Right atrium auricular region (tissue), 2 donors: ENCODE data around the gene HEPHL1. TPM values are rescaled to one million over a fixed set of nuclear protein-coding genes. Genes with fewer than 3 reads are reported as not detected.

Experiments used
- DNase-seq: peaks from one replicate; pipeline ENCODE4 v3.0.0-alpha.2; 2019; ENCODE audit warnings: low spot score
- H3K27ac ChIP-seq, 2 donors: fragments of 200-600 bp; sonication (generic); 1 replicate in 1 of 2; 2 replicates in 1 of 2; pipeline ENCODE4 v1.5.1; 2016 to 2019
- H3K27me3 ChIP-seq, 2 donors: fragments of 200-600 bp; sonication (generic); one replicate each; pipeline versions ENCODE4 v1.5.1 to v1.6.0; 2017 to 2019
- H3K36me3 ChIP-seq: fragments of 200-600 bp; sonication (generic); one replicate; pipeline ENCODE4 v1.5.1; 2016
- H3K4me1 ChIP-seq, 2 donors: fragments of 200-600 bp; sonication (generic); one replicate each; pipeline versions ENCODE4 v1.5.1 to v1.6.0; 2017 to 2019
- H3K4me3 ChIP-seq, 2 donors: fragments of 200-600 bp; sonication (generic); 1 replicate in 1 of 2; 2 replicates in 1 of 2; pipeline ENCODE4 v1.5.1; 2017 to 2019; ENCODE audit warnings: mild to moderate bottlenecking in 1 of 2, moderate library complexity in 1 of 2
- H3K9me3 ChIP-seq, 2 donors: fragments of 200-600 bp; sonication (generic); one replicate each; pipeline ENCODE4 v1.5.1; 2019
- total RNA-seq, 2 donors: library from RNA; depleted of rRNA; stranded (reverse); fragments of >200 nt; gene quantifications; one replicate each; pipeline ENCODE4 v1.1.0, GENCODE V29; 2016
- TF ChIP-seq, protein P1 (sequence below), 2 donors: fragments of 200-600 bp; sonication (generic); IDR thresholded peaks; one replicate each; pipeline ENCODE4 v1.5.1; 2019; ENCODE audit warnings: antibody characterized with exemption in 2 of 2

Gene HEPHL1
- total RNA-seq, 2 donors from 2014 or later, result not detected

- H3K36me3 ChIP-seq, result no peaks in the 10 kb centered on the region
- H3K4me1 ChIP-seq, result peaks cover 0 to 61% of the 10 kb centered on the region in 2 donors
Observed at GRCh38 chr11:94147433-94147845, 126.3 kb downstream of the HEPHL1 start.

GRCh38 chr11:94148189-94148588 lies 127.0 kb downstream of the HEPHL1 start:
- H3K27me3 ChIP-seq, result no peaks in the 10 kb centered on the region
- no peak overlapping the region for H3K4me3 ChIP-seq
- no peaks in the 10 kb centered on the region for H3K9me3 ChIP-seq
- H3K27ac ChIP-seq, result no peak overlapping the region
- peaks cover 0 to 66% of the 10 kb centered on the region in 2 donors for H3K4me1 ChIP-seq
- TF ChIP-seq, protein P1, sequence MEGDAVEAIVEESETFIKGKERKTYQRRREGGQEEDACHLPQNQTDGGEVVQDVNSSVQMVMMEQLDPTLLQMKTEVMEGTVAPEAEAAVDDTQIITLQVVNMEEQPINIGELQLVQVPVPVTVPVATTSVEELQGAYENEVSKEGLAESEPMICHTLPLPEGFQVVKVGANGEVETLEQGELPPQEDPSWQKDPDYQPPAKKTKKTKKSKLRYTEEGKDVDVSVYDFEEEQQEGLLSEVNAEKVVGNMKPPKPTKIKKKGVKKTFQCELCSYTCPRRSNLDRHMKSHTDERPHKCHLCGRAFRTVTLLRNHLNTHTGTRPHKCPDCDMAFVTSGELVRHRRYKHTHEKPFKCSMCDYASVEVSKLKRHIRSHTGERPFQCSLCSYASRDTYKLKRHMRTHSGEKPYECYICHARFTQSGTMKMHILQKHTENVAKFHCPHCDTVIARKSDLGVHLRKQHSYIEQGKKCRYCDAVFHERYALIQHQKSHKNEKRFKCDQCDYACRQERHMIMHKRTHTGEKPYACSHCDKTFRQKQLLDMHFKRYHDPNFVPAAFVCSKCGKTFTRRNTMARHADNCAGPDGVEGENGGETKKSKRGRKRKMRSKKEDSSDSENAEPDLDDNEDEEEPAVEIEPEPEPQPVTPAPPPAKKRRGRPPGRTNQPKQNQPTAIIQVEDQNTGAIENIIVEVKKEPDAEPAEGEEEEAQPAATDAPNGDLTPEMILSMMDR (IDR thresholded peaks at IDR 0.05), result no peak
- DNase-seq, result no peak
- H3K36me3 ChIP-seq, result no peaks in the 10 kb centered on the region

More at GRCh38 chr11:94147433-94147845, 126.3 kb downstream of the HEPHL1 start:
- Histone ChIP-seq H3K9me3 (no peaks in the 10 kb centered on the region), H3K27me3 (no peaks in the 10 kb centered on the region), H3K4me3 (no peak overlapping the region), H3K27ac (no peak overlapping the region)
- DNase-seq, result no peak
- TF ChIP-seq, protein P1 (IDR thresholded peaks at IDR 0.05), result no peak

- TF ChIP-seq, protein P1 (IDR thresholded peaks at IDR 0.05), result no peak
- Histone ChIP-seq H3K9me3 (no peaks in the 10 kb centered on the region), H3K27me3 (no peaks in the 10 kb centered on the region), H3K36me3 (no peaks in the 10 kb centered on the region), H3K27ac (no peak overlapping the region), H3K4me1 (peaks cover 0 to 69% of the 10 kb centered on the region in 2 donors), H3K4me3 (no peak overlapping the region)
- no peak for DNase-seq
Observed at GRCh38 chr11:94149431-94150017, 128.4 kb downstream of the HEPHL1 start.

DNA sequence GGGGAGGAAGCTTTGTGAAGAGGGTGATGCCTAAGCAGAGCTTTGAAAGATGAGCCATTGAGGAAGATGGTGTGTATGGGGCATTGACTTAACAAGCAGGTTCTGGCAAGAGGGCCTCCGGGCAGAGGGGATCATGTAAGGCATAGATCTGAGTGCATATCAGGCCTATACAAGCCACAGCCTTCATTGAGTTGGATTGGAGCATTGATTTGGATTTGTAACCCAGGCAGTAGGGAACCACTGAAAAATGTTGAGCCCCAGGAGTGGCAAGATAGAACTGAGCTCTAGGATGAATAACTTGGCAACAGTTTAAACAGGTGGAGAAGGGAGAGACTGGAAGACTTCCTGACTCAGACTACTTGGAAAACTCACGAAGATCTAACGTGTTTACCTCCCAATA lies 128.9 kb downstream of the HEPHL1 start:
- H3K36me3 ChIP-seq, result no peaks in the 10 kb centered on the region
- no peak for DNase-seq
- TF ChIP-seq, protein P1 (IDR thresholded peaks at IDR 0.05), result no peak
- no peaks in the 10 kb centered on the region for H3K27me3 ChIP-seq
- no peaks in the 10 kb centered on the region for H3K9me3 ChIP-seq
- peaks cover 0 to 68% of the 10 kb centered on the region in 2 donors for H3K4me1 ChIP-seq
- no peak overlapping the region for H3K4me3 ChIP-seq
- H3K27ac ChIP-seq, result no peak overlapping the region

DNA sequence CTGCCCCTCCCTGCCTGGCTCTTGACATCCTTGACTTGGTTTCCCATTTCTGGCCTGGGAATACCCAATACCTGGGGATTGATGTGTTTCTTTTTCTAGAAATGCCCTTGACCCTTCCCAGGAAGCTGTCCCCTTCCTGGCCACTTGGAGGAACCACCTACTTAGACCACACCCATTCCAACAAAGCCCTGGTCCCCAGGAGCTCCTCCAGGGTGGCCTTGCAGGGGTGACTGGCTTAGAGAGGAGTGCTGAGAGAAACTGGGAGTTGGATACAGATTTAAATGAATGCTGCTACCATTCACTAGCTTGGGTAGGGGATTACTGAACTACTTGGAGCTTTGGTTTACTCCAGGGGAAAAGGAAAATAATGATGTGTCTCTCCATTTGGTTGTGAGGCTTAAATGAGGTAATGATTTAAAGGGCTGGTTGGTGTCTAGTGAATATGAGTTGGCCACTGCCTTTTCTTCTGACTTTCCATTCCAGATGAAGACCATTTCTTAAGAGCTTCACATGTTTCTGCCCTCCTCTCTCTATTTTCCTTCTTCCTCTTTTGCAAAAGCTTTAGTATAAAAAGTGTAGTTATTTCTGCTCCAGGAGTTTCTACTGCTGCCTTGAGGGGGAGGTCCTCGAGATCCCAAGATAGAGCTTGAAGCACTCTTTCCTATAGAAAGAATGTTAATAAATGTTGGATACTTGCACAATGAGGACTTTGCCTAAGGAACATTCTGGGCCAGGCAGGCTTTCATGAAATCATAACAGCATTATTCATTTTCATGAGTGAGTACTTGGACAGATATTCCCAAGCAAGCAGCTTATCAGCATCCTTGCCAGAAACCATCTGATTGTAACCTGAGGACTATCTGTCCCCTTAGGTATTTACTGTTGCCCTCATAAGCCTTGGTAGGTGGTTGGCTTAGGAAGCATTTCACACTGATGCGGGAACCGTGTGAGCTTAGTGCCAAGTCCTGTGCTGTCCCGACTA lies 129.8 kb downstream of the HEPHL1 start:
- peak overlapping the region; percentile 64 to 65 for H3K27ac ChIP-seq
- peaks cover 0 to 59% of the 10 kb centered on the region in 2 donors for H3K4me1 ChIP-seq
- TF ChIP-seq, protein P1 (IDR thresholded peaks at IDR 0.05), result no peak

More for the DNA sequence above, 129.8 kb downstream of the HEPHL1 start:
- Histone ChIP-seq H3K9me3 (no peaks in the 10 kb centered on the region), H3K4me3 (no peak overlapping the region), H3K27me3 (no peaks in the 10 kb centered on the region), H3K36me3 (no peaks in the 10 kb centered on the region)
- DNase-seq, result no peak
